GM21786 (cell line): ENCODE measurements around the gene MMP24.

Experiments
- ATAC-seq: cut with Tn5 transposase; IDR thresholded peaks from one replicate; pipeline ENCODE4 v1.9.1; 2021; ENCODE audit not compliant: unreplicated experiment

MMP24 gene

GRCh38 chr20:35277127-35277526 is 50.6 kb downstream of the MMP24 start:
- ATAC-seq = no peak

GRCh38 chr20:35277531-35278395 is 51.3 kb downstream of the MMP24 start, which contains the start of gene MMP24OS:
TSS of gene MMP24OS (minus strand) at chr20:35278122. CDS start at chr20:35277929, 193 bp downstream.
- peak; percentile 73 for ATAC-seq

- no peak for ATAC-seq
Measured at GRCh38 chr20:35279040-35279439, 52.5 kb downstream of the MMP24 start.

GRCh38 chr20:35279533-35280174 is 53.2 kb downstream of the MMP24 start:
- ATAC-seq = no peak

- no peak for ATAC-seq
Measured at GRCh38 chr20:35280523-35280922, 54.0 kb downstream of the MMP24 start.

- no peak for ATAC-seq
Measured at GRCh38 chr20:35281506-35282101, 55.1 kb downstream of the MMP24 start.

- no peak for ATAC-seq
Measured at GRCh38 chr20:35283441-35284266, 57.2 kb downstream of the MMP24 start.

GRCh38 chr20:35284267-35284991 is 57.9 kb downstream of the MMP24 start, which contains the start of gene EIF6:
TSS of gene EIF6 (minus strand) at chr20:35284772. CDS start at chr20:35284487, 285 bp downstream.
- ATAC-seq = peak; percentile 72

- no peak for ATAC-seq
Measured at GRCh38 chr20:35284992-35285805, 58.7 kb downstream of the MMP24 start.

GRCh38 chr20:35285806-35286076 is 59.3 kb downstream of the MMP24 start:
- ATAC-seq = no peak

- ATAC-seq = no peak
Measured at GRCh38 chr20:35286077-35286898, 59.8 kb downstream of the MMP24 start.

GRCh38 chr20:35286899-35287508 is 60.5 kb downstream of the MMP24 start:
- ATAC-seq = no peak

GRCh38 chr20:35287509-35288324 is 61.2 kb downstream of the MMP24 start:
- ATAC-seq = no peak

GRCh38 chr20:35288325-35289060 is 62.0 kb downstream of the MMP24 start:
- no peak for ATAC-seq

GRCh38 chr20:35290186-35290886 is 63.8 kb downstream of the MMP24 start:
- no peak for ATAC-seq

- no peak for ATAC-seq
Measured at GRCh38 chr20:35290887-35291417, 64.5 kb downstream of the MMP24 start.
